ENCODE data around the gene EMSY. TPM values are rescaled to one million over a fixed set of nuclear protein-coding genes. Genes with fewer than 3 reads are reported as not detected.

Gene EMSY
- total and polyA plus RNA-seq, 9 of the 15 experiments (the other 6 are each of a cell fraction or from before 2014, with no cell fraction given): 12.7 to 25.4 (median 17.9) TPM

- TF ChIP-seq ZNF277 (CRISPR knock-in tag; IDR thresholded peaks at IDR 0.05; ENCODE audit: borderline replicate concordance): no peak
- TF ChIP-seq PTTG1 (tag; IDR thresholded peaks at IDR 0.05; ENCODE audit: low read depth): no peak
- no peak for TF ChIP-seq ZNF124 (CRISPR knock-in tag; IDR thresholded peaks at IDR 0.05)
- TF ChIP-seq EWSR1 (IDR thresholded peaks at IDR 0.05; ENCODE audit: borderline replicate concordance, low read depth, partially characterized antibody): no peak
Measured at GRCh38 chr11:76574406-76574805, 129.6 kb downstream of the EMSY start (continued).

- POLR2A ChIA-PET: no interaction called here
- DNase-seq (ENCODE audit: extremely low read depth in 1 of 4, low spot score in 3 of 4): no peak
- H3K9me1 ChIP-seq (ENCODE audit: control insufficient read depth, insufficient read depth, low read length): no peaks in the 10 kb centered on the region
- no peaks in the 10 kb centered on the region for H3K79me2 ChIP-seq (ENCODE audit: control insufficient read depth, insufficient read depth, low read length)
- peaks cover 3 to 13% of the 10 kb centered on the region in 2 experiments; a peak in 2 of 5 replicates for H3K4me1 ChIP-seq (replicated peaks in 1 of 2; ENCODE audit: control insufficient read depth in 2 of 2, insufficient read depth in 2 of 2, low read length in 2 of 2)
- FAIRE-seq: no peak
- no peak overlapping the region for H2AFZ ChIP-seq (ENCODE audit: low read depth, low read length)
- H3K4me3 ChIP-seq: no peak overlapping the region
- no peaks in the 10 kb centered on the region for H3K36me3 ChIP-seq (ENCODE audit: control insufficient read depth, insufficient read depth, low read length)
- H3K27me3 ChIP-seq (ENCODE audit: control insufficient read depth in 2 of 2, insufficient read depth in 2 of 2, low read length in 2 of 2): no peaks in the 10 kb centered on the region
- no peak for ATAC-seq
- no peak overlapping the region for H3K4me2 ChIP-seq (ENCODE audit: insufficient read depth, low read length)
- WGBS (ENCODE audit: insufficient coverage, low coverage, missing lambda C conversion rate): 31% methylated on average over 1 of the region's 1 CpG
- no peak overlapping the region for H3K27ac ChIP-seq (ENCODE audit: extremely low read depth, low read depth, low read length)
- intact Hi-C loops (cut with micrococcal nuclease) (loop anchor here (5.0 kb wide), 1 partner anchor 107 kb away; no protein-coding TSS in a partner anchor), in situ Hi-C loops (cut with MboI) (no loop called here)
- no peaks in the 10 kb centered on the region for H3K9me3 ChIP-seq (replicated peaks; ENCODE audit: control insufficient read depth, insufficient read depth, low read depth, low read length)
- no TSS peak for BruUV-seq (replicated peaks)
- H4K20me1 ChIP-seq (replicated peaks; ENCODE audit: control insufficient read depth, insufficient read depth, low read length): no peaks in the 10 kb centered on the region
- CTCF ChIA-PET (ENCODE audit: low intra/inter-chr PET ratio): no interaction called here
- no peak overlapping the region for H3K9ac ChIP-seq (ENCODE audit: insufficient read depth in 1 of 2, low read depth in 2 of 2, low read length in 2 of 2)
- TF ChIP-seq ZNF280B (CRISPR knock-in tag; IDR thresholded peaks at IDR 0.05): no peak
- TF ChIP-seq ZNF707 (CRISPR knock-in tag; conservative IDR thresholded peaks at IDR 0.05): no peak
- no peak for TF ChIP-seq NR2C2 (CRISPR knock-in tag; IDR thresholded peaks at IDR 0.05)
- no peak for TF ChIP-seq NR2C2 (tag; IDR thresholded peaks at IDR 0.05)
- TF ChIP-seq ZNF174 (CRISPR knock-in tag; IDR thresholded peaks at IDR 0.05): no peak
- no peak for TF ChIP-seq ZNF699 (CRISPR knock-in tag; IDR thresholded peaks at IDR 0.05; ENCODE audit: insufficient replicate concordance)
- TF ChIP-seq RFX5 (IDR thresholded peaks at IDR 0.05; ENCODE audit: low read depth, low read length): no peak
- no peak for TF ChIP-seq ID3 (CRISPR knock-in tag; IDR thresholded peaks at IDR 0.05)
- TF ChIP-seq ID3 (tag; IDR thresholded peaks at IDR 0.05): no peak
- TF ChIP-seq MLLT1 (IDR thresholded peaks at IDR 0.05): no peak
- no peak for TF ChIP-seq RBBP5 (IDR thresholded peaks at IDR 0.05; ENCODE audit: borderline replicate concordance, insufficient read depth, low read length, poor library complexity, severe bottlenecking)
Measured at GRCh38 chr11:76574879-76575278, 130.1 kb downstream of the EMSY start.

All from K562 (cell line).